Neural cell (in vitro differentiated cells): ENCODE data around the gene TENT4A. TPM values are rescaled to one million over a fixed set of nuclear protein-coding genes. Genes with fewer than 3 reads are reported as not detected.

Source experiments
- H2AFZ ChIP-seq: fragments of 200-600, 300-800 bp; sonication (generic), shearing (Covaris generic); 2 replicates; pipeline ENCODE4 v1.6.0; 2014; ENCODE audit warnings: low read depth, mild to moderate bottlenecking, antibody characterized with exemption, low read length, moderate library complexity
- H3F3A ChIP-seq: fragments of 200-600 bp; shearing (Covaris generic); 2 replicates; pipeline ENCODE4 v1.6.1; 2016; ENCODE audit warnings: mild to moderate bottlenecking, moderate library complexity, mixed read lengths, antibody characterized with exemption, low read length; ENCODE audit not compliant: insufficient read depth, poor library complexity, severe bottlenecking
- H3K27ac ChIP-seq: fragments of 200-600, 300-800 bp; sonication (generic), shearing (Covaris generic); 2 replicates; pipeline ENCODE4 v1.5.1; 2014; ENCODE audit warnings: mild to moderate bottlenecking, low read length, moderate library complexity
- H3K27me3 ChIP-seq: fragments of 300-800, 200-600 bp; sonication (generic), shearing (Covaris generic); 2 replicates; pipeline ENCODE4 v1.6.0; 2014; ENCODE audit warnings: mild to moderate bottlenecking, low read depth, low read length, moderate library complexity; ENCODE audit not compliant: insufficient read depth
- H3K36me3 ChIP-seq: fragments of 300-800, 200-600 bp; sonication (generic), shearing (Covaris generic); 2 replicates; pipeline ENCODE4 v1.5.1; 2014; ENCODE audit warnings: mild to moderate bottlenecking, antibody characterized with exemption, low read length, moderate library complexity; ENCODE audit not compliant: insufficient read depth
- H3K4me2 ChIP-seq: fragments of 300-800, 200-600 bp; sonication (generic), shearing (Covaris generic); 2 replicates; pipeline ENCODE4 v1.6.0; 2014; ENCODE audit warnings: mild to moderate bottlenecking, low read length
- H3K4me3 ChIP-seq: fragments of 300-800, 200-600 bp; sonication (generic), shearing (Covaris generic); 2 replicates; pipeline ENCODE4 v1.5.1; 2014; ENCODE audit warnings: mild to moderate bottlenecking, low read length, moderate library complexity
- H3K79me2 ChIP-seq: fragments of 200-600 bp; shearing (Covaris generic); replicated peaks from 2 replicates; pipeline ENCODE4 v1.6.0; 2014; ENCODE audit warnings: mild to moderate bottlenecking, low read length, moderate library complexity; ENCODE audit not compliant: insufficient read depth
- H3K9ac ChIP-seq: fragments of 300-800, 200-600 bp; sonication (generic), shearing (Covaris generic); 2 replicates; pipeline ENCODE4 v1.6.1; 2016; ENCODE audit warnings: mild to moderate bottlenecking, low read length, mixed read lengths
- H3K9me2 ChIP-seq: fragments of 200-600 bp; shearing (Covaris generic); 2 replicates; pipeline ENCODE4 v1.6.1; 2016; ENCODE audit warnings: mild to moderate bottlenecking, low read length, mixed read lengths; ENCODE audit not compliant: insufficient read depth
- H3K9me3 ChIP-seq: fragments of 200-600, 300-800 bp; sonication (generic), shearing (Covaris generic); 2 replicates; pipeline ENCODE4 v1.6.1; 2016; ENCODE audit warnings: mild to moderate bottlenecking, mixed run types, low read length, moderate library complexity, mixed read lengths
- H4K20me1 ChIP-seq: fragments of 200-600 bp; shearing (Covaris generic); 2 replicates; pipeline ENCODE4 v1.6.1; 2016; ENCODE audit warnings: mild to moderate bottlenecking, mixed run types; ENCODE audit not compliant: insufficient read depth
- CTCF ChIP-seq: fragments of 450-650 bp; IDR thresholded peaks from 2 replicates; pipeline ENCODE4 v1.5.1; 2014; ENCODE audit warnings: antibody characterized with exemption, mild to moderate bottlenecking, moderate library complexity; ENCODE audit not compliant: poor library complexity, severe bottlenecking
- EP300 ChIP-seq: fragments of 450-650 bp; conservative IDR thresholded peaks from 2 replicates; pipeline ENCODE4 v1.6.1; 2014; ENCODE audit warnings: antibody characterized with exemption, mild to moderate bottlenecking, moderate library complexity; ENCODE audit not compliant: poor library complexity, severe bottlenecking
- EZH2 ChIP-seq: fragments of 200-600, 300-800 bp; shearing (Covaris generic), sonication (generic); IDR thresholded peaks from 2 replicates; pipeline ENCODE4 v1.6.1; 2014; ENCODE audit warnings: antibody characterized with exemption, low read length, borderline replicate concordance, mild to moderate bottlenecking; ENCODE audit not compliant: insufficient read depth, poor library complexity, severe bottlenecking
- MXI1 ChIP-seq: fragments of 450-650 bp; conservative IDR thresholded peaks from 2 replicates; pipeline ENCODE4 v1.6.1; 2014; ENCODE audit warnings: antibody characterized with exemption, mild to moderate bottlenecking; ENCODE audit not compliant: poor library complexity, severe bottlenecking
- POLR2AphosphoS5 ChIP-seq: IDR thresholded peaks from 2 replicates; pipeline ENCODE4 v1.6.1; 2012
- RAD21 ChIP-seq: fragments of 450-650 bp; conservative IDR thresholded peaks from 2 replicates; pipeline ENCODE4 v1.6.1; 2014; ENCODE audit warnings: antibody characterized with exemption, mild to moderate bottlenecking, moderate library complexity
- REST ChIP-seq: IDR thresholded peaks from 2 replicates; pipeline ENCODE4 v1.6.1; 2012; ENCODE audit warnings: borderline replicate concordance
- SMC3 ChIP-seq: fragments of 450-650 bp; conservative IDR thresholded peaks from 2 replicates; pipeline ENCODE4 v1.6.1; 2014; ENCODE audit warnings: antibody characterized with exemption, mild to moderate bottlenecking, moderate library complexity; ENCODE audit not compliant: poor library complexity
- TAF1 ChIP-seq: IDR thresholded peaks from 2 replicates; pipeline ENCODE4 v1.6.1; 2012; ENCODE audit warnings: low read depth
- polyA plus RNA-seq: library from polyadenylated mRNA; depleted of rRNA; stranded (reverse); fragments of >200 nt; gene quantifications from 2 replicates; pipeline ENCODE4 v1.2.3, GENCODE V29; 2014

The TENT4A gene
- polyA plus RNA-seq, 1 donor from 2014 or later, result 12.1 TPM

- no peak for TF ChIP-seq REST
- no peaks in the 10 kb centered on the region for H3K79me2 ChIP-seq
- H3K4me3 ChIP-seq, result no peak overlapping the region
- H3K4me2 ChIP-seq, result no peak overlapping the region
- H3K36me3 ChIP-seq, result no peaks in the 10 kb centered on the region
- H3K9ac ChIP-seq, result no peak overlapping the region
- no peak overlapping the region for H2AFZ ChIP-seq
- H3K9me2 ChIP-seq, result no peaks in the 10 kb centered on the region
- H3K27me3 ChIP-seq, result no peaks in the 10 kb centered on the region
- H3F3A ChIP-seq, result no peaks in the 10 kb centered on the region
- no peaks in the 10 kb centered on the region for H4K20me1 ChIP-seq
- H3K9me3 ChIP-seq, result no peaks in the 10 kb centered on the region
- H3K27ac ChIP-seq, result no peak overlapping the region
Measured at GRCh38 chr5:6785861-6786180, 72.6 kb downstream of the TENT4A start.

GRCh38 chr5:6786786-6787495, 73.7 kb downstream of the TENT4A start:
- Histone ChIP-seq H4K20me1 (no peaks in the 10 kb centered on the region), H3K36me3 (no peaks in the 10 kb centered on the region), H3F3A (no peaks in the 10 kb centered on the region), H3K79me2 (no peaks in the 10 kb centered on the region), H3K9me2 (no peaks in the 10 kb centered on the region), H3K9me3 (no peaks in the 10 kb centered on the region), H3K27ac (no peak overlapping the region), H3K4me3 (no peak overlapping the region), H2AFZ (no peak overlapping the region), H3K9ac (no peak overlapping the region), H3K27me3 (no peaks in the 10 kb centered on the region), H3K4me2 (no peak overlapping the region)
- no peak for TF ChIP-seq TAF1
- TF ChIP-seq RAD21, result no peak
- no peak for TF ChIP-seq REST
- TF ChIP-seq CTCF, result no peak
- no peak for TF ChIP-seq EZH2
- no peak for TF ChIP-seq SMC3
- TF ChIP-seq EP300, result no peak
- TF ChIP-seq POLR2AphosphoS5, result no peak
- no peak for TF ChIP-seq MXI1
